GM11168 (cell line): ENCODE results near the gene CFAP68.

Experiments used
- in situ Hi-C: fragments of 300-500 bp; cut with MboI; formaldehyde crosslinking; loops from one replicate; pipeline ENCODE4 v1.12.0; 2022; ENCODE audit warnings: low sequenced_read_pairs; ENCODE audit not compliant: unreplicated experiment

CFAP68 gene

GRCh38 chr11:111878849-111879636, at the start of gene CFAP68, which contains the start of gene FDXACB1:
CFAP68 (plus strand) TSS chr11:111879541; CDS start chr11:111879561, 20 bp downstream.
FDXACB1 (minus strand) TSS chr11:111879165; CDS start chr11:111879132, 33 bp downstream.
- in situ Hi-C loops, result no loop called here

GRCh38 chr11:111833524-111833923, 45.8 kb upstream of the CFAP68 start:
- in situ Hi-C loops, result no loop called here

GRCh38 chr11:111834432-111835163, 44.7 kb upstream of the CFAP68 start:
- in situ Hi-C loops, result no loop called here

- in situ Hi-C loops, result no loop called here
Observed at GRCh38 chr11:111835665-111836064, 43.7 kb upstream of the CFAP68 start.

- in situ Hi-C loops, result no loop called here
Observed at GRCh38 chr11:111836162-111836561, 43.2 kb upstream of the CFAP68 start.

GRCh38 chr11:111836721-111837120, 42.6 kb upstream of the CFAP68 start:
- in situ Hi-C loops, result no loop called here

- in situ Hi-C loops, result no loop called here
Observed at GRCh38 chr11:111837366-111837891, 41.9 kb upstream of the CFAP68 start.

- in situ Hi-C loops, result no loop called here
Observed at GRCh38 chr11:111838054-111838453, 41.3 kb upstream of the CFAP68 start.

- in situ Hi-C loops, result loop anchor here (10.0 kb wide), 2 partner anchors 55 to 245 kb away; no protein-coding TSS in a partner anchor
Observed at GRCh38 chr11:111840143-111840542, 39.2 kb upstream of the CFAP68 start.

- in situ Hi-C loops, result loop anchor here (10.0 kb wide), 2 partner anchors 57 to 247 kb away; no protein-coding TSS in a partner anchor
Observed at GRCh38 chr11:111841370-111842053, 37.8 kb upstream of the CFAP68 start.

GRCh38 chr11:111843661-111844060, 35.7 kb upstream of the CFAP68 start:
- in situ Hi-C loops, result loop anchor here (10.0 kb wide), 2 partner anchors 59 to 249 kb away; no protein-coding TSS in a partner anchor

GRCh38 chr11:111845276-111846028, 33.9 kb upstream of the CFAP68 start:
- in situ Hi-C loops, result loop anchor here (10.0 kb wide), 2 partner anchors 61 to 251 kb away; no protein-coding TSS in a partner anchor

GRCh38 chr11:111846063-111846462, 33.3 kb upstream of the CFAP68 start:
- in situ Hi-C loops, result loop anchor here (10.0 kb wide), 2 partner anchors 61 to 251 kb away; no protein-coding TSS in a partner anchor

- in situ Hi-C loops, result loop anchor here (10.0 kb wide), 2 partner anchors 62 to 252 kb away; no protein-coding TSS in a partner anchor
Observed at GRCh38 chr11:111846636-111847035, 32.7 kb upstream of the CFAP68 start.

- in situ Hi-C loops, result loop anchor here (10.0 kb wide), 2 partner anchors 65 to 255 kb away; no protein-coding TSS in a partner anchor
Observed at GRCh38 chr11:111849631-111850030, 29.7 kb upstream of the CFAP68 start.

- in situ Hi-C loops, result no loop called here
Observed at GRCh38 chr11:111851067-111851466, 28.3 kb upstream of the CFAP68 start.

GRCh38 chr11:111851636-111852035, 27.7 kb upstream of the CFAP68 start:
- in situ Hi-C loops, result no loop called here

GRCh38 chr11:111852103-111852502, 27.2 kb upstream of the CFAP68 start:
- in situ Hi-C loops, result no loop called here

- in situ Hi-C loops, result no loop called here
Observed at GRCh38 chr11:111855506-111855905, 23.8 kb upstream of the CFAP68 start.
